ENCODE data around the gene MYL5. TPM values are rescaled to one million over a fixed set of nuclear protein-coding genes. Genes with fewer than 3 reads are reported as not detected.

The MYL5 gene
- polyA plus RNA-seq, 1 experiment = 24.4 TPM

GRCh38 chr4:650461-650860, 23.9 kb upstream of the MYL5 start:
- no peaks in the 10 kb centered on the region for H3K27me3 ChIP-seq (ENCODE audit: control insufficient read depth, insufficient read depth, low read length)
- ChIA-PET CTCF (no interaction called here), POLR2A (no interaction called here)
- DNase-seq (ENCODE audit: low read depth) = no peak
- no peak for TF ChIP-seq CTCF (IDR thresholded peaks at IDR 0.05; ENCODE audit: insufficient read depth, low read depth, low read length)
- H3K36me3 ChIP-seq (ENCODE audit: control insufficient read depth, insufficient read depth, low read length) = no peaks in the 10 kb centered on the region
- no peak overlapping the region for H3K4me3 ChIP-seq (ENCODE audit: low read depth, low read length)

- Histone ChIP-seq H3K36me3 (ENCODE audit: control insufficient read depth, insufficient read depth, low read length) (no peaks in the 10 kb centered on the region), H3K27me3 (ENCODE audit: control insufficient read depth, insufficient read depth, low read length) (no peaks in the 10 kb centered on the region), H3K4me3 (ENCODE audit: low read depth, low read length) (no peak overlapping the region)
- CTCF ChIA-PET = no interaction called here
- DNase-seq (ENCODE audit: low read depth) = no peak
- POLR2A ChIA-PET = no interaction called here
- no peak for TF ChIP-seq CTCF (IDR thresholded peaks at IDR 0.05; ENCODE audit: insufficient read depth, low read depth, low read length)
These were observed 23.1 kb upstream of the MYL5 start for GRCh38 chr4:650951-651883.

GRCh38 chr4:651884-652642, 22.3 kb upstream of the MYL5 start:
- no peak for DNase-seq (ENCODE audit: low read depth)
- Histone ChIP-seq H3K4me3 (ENCODE audit: low read depth, low read length) (no peak overlapping the region), H3K27me3 (ENCODE audit: control insufficient read depth, insufficient read depth, low read length) (no peaks in the 10 kb centered on the region), H3K36me3 (ENCODE audit: control insufficient read depth, insufficient read depth, low read length) (no peaks in the 10 kb centered on the region)
- ChIA-PET POLR2A (no interaction called here), CTCF (no interaction called here)
- TF ChIP-seq CTCF (IDR thresholded peaks at IDR 0.05; ENCODE audit: insufficient read depth, low read depth, low read length) = no peak

- no peaks in the 10 kb centered on the region for H3K36me3 ChIP-seq (ENCODE audit: control insufficient read depth, insufficient read depth, low read length)
- no peak for DNase-seq (ENCODE audit: low read depth)
- no peak for TF ChIP-seq CTCF (IDR thresholded peaks at IDR 0.05; ENCODE audit: insufficient read depth, low read depth, low read length)
- CTCF ChIA-PET = no interaction called here
- no peak overlapping the region for H3K4me3 ChIP-seq (ENCODE audit: low read depth, low read length)
- no peaks in the 10 kb centered on the region for H3K27me3 ChIP-seq (ENCODE audit: control insufficient read depth, insufficient read depth, low read length)
- POLR2A ChIA-PET = no interaction called here
These were observed 21.1 kb upstream of the MYL5 start for GRCh38 chr4:653080-653821.

Measured in BJ (cell line).